SK-N-SH treated with all-trans-retinoic acid at 6 μM for 48 hours (cell line): Measurements from ENCODE around the gene TTC36.
"Not testable (repeated sequence)": the region's sequence is repeated elsewhere in the genome, so short reads cannot be mapped to it uniquely, and the experiment has no call there.

Source experiments
- ARNTL ChIP-seq: fragments of 450-650 bp; formaldehyde crosslinking; IDR thresholded peaks from 2 replicates; pipeline ENCODE4 v1.5.0; 2020; ENCODE audit warnings: low read depth, mild to moderate bottlenecking, moderate library complexity, borderline replicate concordance
- BACH2 ChIP-seq: fragments of 250-450 bp; sonication (Bioruptor Pico); IDR thresholded peaks from 2 replicates; pipeline ENCODE4 v1.9.0; 2021; ENCODE audit warnings: mild to moderate bottlenecking, borderline replicate concordance
- ISL1 ChIP-seq: fragments of 250-450 bp; sonication (Bioruptor Pico); IDR thresholded peaks from 2 replicates; pipeline ENCODE4 v2.1.2; 2022; ENCODE audit warnings: mild to moderate bottlenecking, moderate library complexity
- SNAI2 ChIP-seq: fragments of 250-450 bp; sonication (Bioruptor Pico); IDR thresholded peaks from 2 replicates; pipeline ENCODE4 v1.5.0; 2020; ENCODE audit warnings: mild to moderate bottlenecking, moderate library complexity
- TCF4 ChIP-seq: fragments of 250-450 bp; sonication (Bioruptor Pico); IDR thresholded peaks from 2 replicates; pipeline ENCODE4 v1.8.0; 2021; ENCODE audit warnings: mild to moderate bottlenecking, moderate library complexity, borderline replicate concordance
- TOX ChIP-seq: fragments of 250-450 bp; sonication (Bioruptor Pico); IDR thresholded peaks from 2 replicates; pipeline ENCODE4 v1.8.0; 2021; ENCODE audit warnings: mild to moderate bottlenecking, moderate library complexity, borderline replicate concordance
- ZFP3 ChIP-seq: fragments of 250-450 bp; sonication (Bioruptor Pico); IDR thresholded peaks from 2 replicates; pipeline ENCODE4 v1.5.0; 2020; ENCODE audit warnings: mild to moderate bottlenecking, moderate library complexity
- ZFP30 ChIP-seq: fragments of 450-650 bp; formaldehyde crosslinking; IDR thresholded peaks from 2 replicates; pipeline ENCODE4 v1.5.0; 2022; ENCODE audit warnings: mild to moderate bottlenecking, moderate library complexity
- ZNF70 ChIP-seq: fragments of 450-650 bp; formaldehyde crosslinking; IDR thresholded peaks from 2 replicates; pipeline ENCODE4 v1.5.0; 2020; ENCODE audit warnings: mild to moderate bottlenecking, moderate library complexity
- ZNF8 ChIP-seq: fragments of 450-650 bp; formaldehyde crosslinking; IDR thresholded peaks from 2 replicates; pipeline ENCODE4 v1.5.0; 2020; ENCODE audit warnings: mild to moderate bottlenecking, moderate library complexity
- TF ChIP-seq, protein P1 (sequence below): fragments of 250-450 bp; sonication (Bioruptor Pico); IDR thresholded peaks from 2 replicates; pipeline ENCODE4 v1.5.1; 2021; ENCODE audit warnings: mild to moderate bottlenecking, moderate library complexity
- TF ChIP-seq, protein P2 (sequence below): fragments of 250-450 bp; sonication (Bioruptor Pico); IDR thresholded peaks from 2 replicates; pipeline ENCODE4 v1.5.1; 2020; ENCODE audit warnings: low read depth, mild to moderate bottlenecking, moderate library complexity
- TF ChIP-seq, protein P3 (sequence below): fragments of 250-450 bp; sonication (Bioruptor Pico); IDR thresholded peaks from 2 replicates; pipeline ENCODE4 v1.8.0; 2020; ENCODE audit warnings: mild to moderate bottlenecking, moderate library complexity, borderline replicate concordance
- TF ChIP-seq, protein P4 (sequence below): fragments of 250-450 bp; sonication (Bioruptor Pico); IDR thresholded peaks from 2 replicates; pipeline ENCODE4 v1.8.0; 2021; ENCODE audit warnings: low read depth, mild to moderate bottlenecking, moderate library complexity, borderline replicate concordance

DNA sequence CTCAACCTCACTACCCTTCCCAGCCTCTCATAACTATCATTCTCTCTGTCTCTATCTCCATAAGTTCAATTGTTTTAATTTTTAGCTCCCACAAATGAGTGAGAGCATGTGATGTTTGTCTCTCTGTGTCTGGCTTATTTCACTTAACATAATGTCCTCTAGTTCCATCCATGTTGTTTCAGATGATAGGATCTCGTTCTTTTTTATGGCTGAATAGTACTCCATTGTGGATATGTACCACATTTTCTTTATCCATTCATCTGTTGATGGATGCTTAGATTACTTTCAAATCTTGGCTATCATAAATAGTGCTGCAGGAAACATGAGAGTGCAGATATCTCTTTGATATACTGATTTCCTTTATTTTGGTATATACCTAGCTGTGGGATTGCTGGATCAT is 46.0 kb upstream of the TTC36 start:
- TF ChIP-seq, protein P1, sequence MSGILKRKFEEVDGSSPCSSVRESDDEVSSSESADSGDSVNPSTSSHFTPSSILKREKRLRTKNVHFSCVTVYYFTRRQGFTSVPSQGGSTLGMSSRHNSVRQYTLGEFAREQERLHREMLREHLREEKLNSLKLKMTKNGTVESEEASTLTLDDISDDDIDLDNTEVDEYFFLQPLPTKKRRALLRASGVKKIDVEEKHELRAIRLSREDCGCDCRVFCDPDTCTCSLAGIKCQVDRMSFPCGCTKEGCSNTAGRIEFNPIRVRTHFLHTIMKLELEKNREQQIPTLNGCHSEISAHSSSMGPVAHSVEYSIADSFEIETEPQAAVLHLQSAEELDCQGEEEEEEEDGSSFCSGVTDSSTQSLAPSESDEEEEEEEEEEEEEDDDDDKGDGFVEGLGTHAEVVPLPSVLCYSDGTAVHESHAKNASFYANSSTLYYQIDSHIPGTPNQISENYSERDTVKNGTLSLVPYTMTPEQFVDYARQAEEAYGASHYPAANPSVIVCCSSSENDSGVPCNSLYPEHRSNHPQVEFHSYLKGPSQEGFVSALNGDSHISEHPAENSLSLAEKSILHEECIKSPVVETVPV (CRISPR knock-in tag), result not testable (repeated sequence)
- TF ChIP-seq TOX (CRISPR knock-in tag); BACH2 (CRISPR knock-in tag); TCF4; ARNTL (CRISPR knock-in tag); ZNF70 (CRISPR knock-in tag); ZFP3 (CRISPR knock-in tag); SNAI2; ZNF8 (CRISPR knock-in tag); ISL1 (CRISPR knock-in tag); ZFP30 (CRISPR knock-in tag): not testable (repeated sequence)
- TF ChIP-seq, protein P2, sequence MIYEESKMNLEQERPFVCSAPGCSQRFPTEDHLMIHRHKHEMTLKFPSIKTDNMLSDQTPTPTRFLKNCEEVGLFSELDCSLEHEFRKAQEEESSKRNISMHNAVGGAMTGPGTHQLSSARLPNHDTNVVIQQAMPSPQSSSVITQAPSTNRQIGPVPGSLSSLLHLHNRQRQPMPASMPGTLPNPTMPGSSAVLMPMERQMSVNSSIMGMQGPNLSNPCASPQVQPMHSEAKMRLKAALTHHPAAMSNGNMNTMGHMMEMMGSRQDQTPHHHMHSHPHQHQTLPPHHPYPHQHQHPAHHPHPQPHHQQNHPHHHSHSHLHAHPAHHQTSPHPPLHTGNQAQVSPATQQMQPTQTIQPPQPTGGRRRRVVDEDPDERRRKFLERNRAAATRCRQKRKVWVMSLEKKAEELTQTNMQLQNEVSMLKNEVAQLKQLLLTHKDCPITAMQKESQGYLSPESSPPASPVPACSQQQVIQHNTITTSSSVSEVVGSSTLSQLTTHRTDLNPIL (CRISPR knock-in tag), result not testable (repeated sequence)
- TF ChIP-seq, protein P3, sequence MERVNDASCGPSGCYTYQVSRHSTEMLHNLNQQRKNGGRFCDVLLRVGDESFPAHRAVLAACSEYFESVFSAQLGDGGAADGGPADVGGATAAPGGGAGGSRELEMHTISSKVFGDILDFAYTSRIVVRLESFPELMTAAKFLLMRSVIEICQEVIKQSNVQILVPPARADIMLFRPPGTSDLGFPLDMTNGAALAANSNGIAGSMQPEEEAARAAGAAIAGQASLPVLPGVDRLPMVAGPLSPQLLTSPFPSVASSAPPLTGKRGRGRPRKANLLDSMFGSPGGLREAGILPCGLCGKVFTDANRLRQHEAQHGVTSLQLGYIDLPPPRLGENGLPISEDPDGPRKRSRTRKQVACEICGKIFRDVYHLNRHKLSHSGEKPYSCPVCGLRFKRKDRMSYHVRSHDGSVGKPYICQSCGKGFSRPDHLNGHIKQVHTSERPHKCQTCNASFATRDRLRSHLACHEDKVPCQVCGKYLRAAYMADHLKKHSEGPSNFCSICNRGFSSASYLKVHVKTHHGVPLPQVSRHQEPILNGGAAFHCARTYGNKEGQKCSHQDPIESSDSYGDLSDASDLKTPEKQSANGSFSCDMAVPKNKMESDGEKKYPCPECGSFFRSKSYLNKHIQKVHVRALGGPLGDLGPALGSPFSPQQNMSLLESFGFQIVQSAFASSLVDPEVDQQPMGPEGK (CRISPR knock-in tag), result not testable (repeated sequence)
- TF ChIP-seq, protein P4, sequence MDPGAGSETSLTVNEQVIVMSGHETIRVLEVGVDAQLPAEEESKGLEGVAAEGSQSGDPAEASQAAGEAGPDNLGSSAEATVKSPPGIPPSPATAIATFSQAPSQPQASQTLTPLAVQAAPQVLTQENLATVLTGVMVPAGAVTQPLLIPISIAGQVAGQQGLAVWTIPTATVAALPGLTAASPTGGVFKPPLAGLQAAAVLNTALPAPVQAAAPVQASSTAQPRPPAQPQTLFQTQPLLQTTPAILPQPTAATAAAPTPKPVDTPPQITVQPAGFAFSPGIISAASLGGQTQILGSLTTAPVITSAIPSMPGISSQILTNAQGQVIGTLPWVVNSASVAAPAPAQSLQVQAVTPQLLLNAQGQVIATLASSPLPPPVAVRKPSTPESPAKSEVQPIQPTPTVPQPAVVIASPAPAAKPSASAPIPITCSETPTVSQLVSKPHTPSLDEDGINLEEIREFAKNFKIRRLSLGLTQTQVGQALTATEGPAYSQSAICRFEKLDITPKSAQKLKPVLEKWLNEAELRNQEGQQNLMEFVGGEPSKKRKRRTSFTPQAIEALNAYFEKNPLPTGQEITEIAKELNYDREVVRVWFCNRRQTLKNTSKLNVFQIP (CRISPR knock-in tag), result not testable (repeated sequence)
